Measurements from ENCODE around the gene IGFBPL1.

IGFBPL1 gene

DNA sequence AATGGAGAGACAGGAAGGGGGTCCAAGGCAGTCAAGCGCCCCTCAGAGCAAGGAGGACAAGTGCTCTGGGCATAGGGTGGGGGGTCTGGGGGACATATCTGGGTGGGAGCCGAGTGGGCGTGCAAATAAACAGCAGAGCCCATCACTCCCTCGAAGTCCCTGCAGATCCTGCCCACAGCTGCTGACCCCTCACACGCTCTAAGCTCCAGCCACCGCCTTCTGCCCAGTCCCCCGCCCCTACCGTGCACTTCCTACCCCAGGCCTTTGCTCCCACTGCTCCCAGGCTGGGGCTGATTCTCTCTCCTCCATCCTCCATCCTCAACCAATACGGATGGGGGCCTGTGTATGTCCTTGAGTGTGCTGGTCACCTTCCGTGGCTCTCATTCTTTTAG is 48.7 kb downstream of the IGFBPL1 start:
- no peak for DNase-seq

DNA sequence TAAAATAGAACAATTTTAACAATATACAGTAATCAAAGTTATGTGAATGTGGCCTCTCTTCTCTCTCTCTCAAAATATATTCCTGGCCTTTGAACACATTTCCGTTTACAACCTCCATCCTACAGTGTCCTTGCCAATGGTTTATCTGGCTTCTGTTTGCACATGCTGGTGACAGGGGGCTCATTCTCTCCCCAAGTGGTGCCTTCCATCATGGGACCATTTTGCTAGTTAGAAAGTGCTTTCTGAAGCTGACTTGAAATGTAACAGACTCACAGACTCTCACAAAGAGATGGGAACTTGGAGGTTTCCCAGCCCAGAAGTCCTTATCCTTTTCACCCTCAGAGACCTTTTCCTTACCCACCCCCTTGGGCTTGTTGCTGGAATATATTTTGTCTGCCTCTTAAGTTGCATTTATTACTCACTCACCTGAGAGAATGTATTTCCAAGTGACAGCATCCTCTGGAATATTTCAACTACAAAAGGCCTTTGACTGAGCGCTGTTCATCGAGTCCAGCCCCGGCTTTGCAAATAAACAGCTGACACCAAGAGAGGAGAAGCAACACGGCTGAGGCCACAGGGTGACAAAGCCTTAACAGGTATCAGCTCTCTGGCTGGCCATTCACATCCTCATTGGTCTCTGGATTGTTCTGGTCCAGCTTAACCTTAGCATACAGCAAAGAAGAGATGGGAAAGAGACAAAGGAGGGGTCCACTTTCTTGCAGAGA is 49.2 kb downstream of the IGFBPL1 start:
- no peak for DNase-seq

DNA sequence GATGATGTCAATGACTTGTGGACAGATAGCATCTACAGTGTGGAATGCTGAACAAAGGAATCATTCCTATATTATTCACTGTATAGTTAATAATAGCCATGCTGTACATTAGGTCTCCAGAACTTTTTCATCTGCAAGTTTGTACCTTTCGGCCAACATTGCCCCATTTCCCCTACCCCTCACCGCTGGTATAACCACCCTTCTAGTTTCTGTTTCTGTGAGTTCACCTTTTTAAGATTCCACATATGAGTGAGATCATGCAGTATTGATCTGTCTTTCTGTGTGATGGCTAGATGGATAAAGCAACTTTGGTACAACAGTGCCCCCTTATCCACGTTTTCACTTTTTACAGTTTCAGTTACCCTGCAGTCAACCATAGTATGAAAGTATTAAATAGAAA is 50.6 kb downstream of the IGFBPL1 start:
- no peak for DNase-seq

DNA sequence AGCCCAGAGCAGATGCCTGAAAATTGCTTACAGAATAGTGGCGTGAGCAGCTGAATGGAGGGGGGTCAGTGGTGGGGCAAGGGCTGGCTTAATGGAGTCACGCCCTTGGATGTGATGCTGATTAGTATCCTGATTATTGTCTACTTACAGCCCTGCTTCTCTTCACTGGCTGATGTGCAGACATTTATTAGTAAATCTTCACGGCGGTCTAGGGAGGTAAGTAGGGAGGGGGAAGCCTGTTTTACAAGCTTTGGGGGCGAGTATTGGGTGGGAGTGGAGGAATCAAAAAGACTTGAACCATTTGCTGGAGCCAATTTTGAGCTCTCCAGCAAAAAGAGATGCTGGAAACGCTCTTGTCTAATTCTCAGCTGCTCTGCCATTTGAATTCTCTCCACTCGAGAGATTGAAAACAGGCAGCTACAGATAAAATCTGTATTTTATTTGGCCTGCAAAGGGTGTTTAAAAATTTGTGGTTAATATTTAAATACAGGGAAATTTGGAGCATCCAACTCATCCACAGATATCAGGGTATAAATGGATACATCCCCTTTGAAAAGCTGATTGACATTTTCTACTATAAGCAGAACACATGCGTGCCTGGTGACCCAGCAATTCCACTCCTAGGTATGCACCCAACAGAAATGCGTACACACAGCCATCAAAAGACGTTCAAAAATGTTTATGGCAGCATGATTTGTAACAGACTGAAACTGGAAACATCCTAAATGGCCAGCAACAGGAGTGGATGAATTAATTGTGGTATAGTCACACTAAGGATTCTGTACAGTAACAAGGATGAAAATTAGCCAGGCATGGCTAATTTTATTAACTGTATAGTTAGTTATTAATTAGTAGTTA is 51.3 kb downstream of the IGFBPL1 start:
- no peak for DNase-seq

DNA sequence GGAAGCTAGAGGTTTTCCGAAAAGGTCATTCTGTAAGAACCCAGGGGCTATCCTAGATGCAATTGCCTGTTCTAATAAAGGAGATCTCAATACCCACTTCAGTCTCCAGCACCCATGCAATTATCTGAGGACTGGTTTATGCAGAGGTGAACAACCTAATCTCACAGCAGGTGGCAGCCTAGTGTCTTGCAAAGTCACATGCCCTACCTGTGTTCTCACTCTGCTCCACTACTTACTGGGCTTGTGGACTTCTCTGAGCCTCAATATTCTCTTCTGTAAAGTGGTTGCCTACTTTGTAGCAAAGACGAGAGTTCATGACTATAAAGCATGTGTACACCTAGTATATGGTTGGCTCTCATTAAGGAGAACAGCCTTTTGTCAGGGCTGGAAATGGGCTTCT is 52.8 kb downstream of the IGFBPL1 start:
- DNase-seq, result no peak

DNA sequence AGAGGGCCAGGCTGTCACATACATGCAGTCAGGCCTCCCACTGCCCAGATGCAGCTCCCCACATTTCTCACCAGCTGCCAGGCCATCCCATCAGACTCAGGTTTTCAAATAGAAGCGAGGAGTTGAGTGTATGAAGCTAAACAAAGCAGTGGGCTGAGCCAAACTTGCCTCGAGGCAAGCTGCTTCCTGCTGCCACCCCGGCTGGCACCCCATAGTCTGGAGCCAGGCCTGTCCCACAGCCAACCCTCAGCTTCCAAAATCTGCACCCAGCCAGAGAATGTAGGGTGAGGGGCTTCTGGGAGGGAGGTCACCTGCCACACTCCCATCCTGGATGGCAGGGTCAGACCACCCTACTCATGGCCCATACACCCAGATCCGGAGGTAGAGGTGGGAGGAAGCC is 54.1 kb downstream of the IGFBPL1 start:
- DNase-seq, result no peak

DNA sequence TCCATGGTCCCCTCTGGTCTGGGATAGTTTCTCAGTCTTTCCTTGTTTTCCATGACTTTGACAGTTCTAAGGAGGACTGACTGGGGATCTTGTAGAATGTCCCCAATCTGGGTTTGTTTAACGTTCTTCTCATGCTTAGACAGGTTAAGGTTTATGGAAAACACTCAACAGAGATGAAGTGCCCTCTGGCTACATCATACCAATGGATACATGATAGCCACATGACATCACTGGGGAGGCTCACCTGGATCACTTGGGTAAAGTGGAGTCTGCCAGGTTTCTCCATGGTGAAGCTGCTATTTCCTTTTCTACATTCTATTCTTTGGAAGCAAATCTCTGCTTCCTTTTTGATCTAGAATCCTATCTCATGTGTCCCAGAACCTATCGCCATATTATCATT is 55.5 kb downstream of the IGFBPL1 start:
- DNase-seq, result no peak

DNA sequence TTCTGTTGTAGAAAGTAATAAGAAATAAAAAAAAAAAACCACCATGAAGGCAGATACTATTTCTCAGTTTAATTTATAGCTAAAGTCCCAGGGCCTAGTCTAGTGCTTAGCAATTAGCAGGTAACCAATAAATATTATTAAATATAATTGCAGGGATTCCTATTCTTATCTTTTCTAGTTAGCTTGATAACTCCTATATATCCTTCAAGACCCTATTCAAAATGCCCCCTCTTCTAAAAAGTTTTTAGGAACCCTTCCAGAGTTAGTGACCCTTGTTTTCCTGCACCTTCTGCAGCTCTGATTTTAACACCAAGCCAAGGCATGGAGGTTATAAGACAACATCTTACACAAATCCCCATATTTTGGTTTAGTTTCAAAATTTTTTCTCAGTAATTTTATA is 56.4 kb downstream of the IGFBPL1 start:
- DNase-seq, result no peak

DNA sequence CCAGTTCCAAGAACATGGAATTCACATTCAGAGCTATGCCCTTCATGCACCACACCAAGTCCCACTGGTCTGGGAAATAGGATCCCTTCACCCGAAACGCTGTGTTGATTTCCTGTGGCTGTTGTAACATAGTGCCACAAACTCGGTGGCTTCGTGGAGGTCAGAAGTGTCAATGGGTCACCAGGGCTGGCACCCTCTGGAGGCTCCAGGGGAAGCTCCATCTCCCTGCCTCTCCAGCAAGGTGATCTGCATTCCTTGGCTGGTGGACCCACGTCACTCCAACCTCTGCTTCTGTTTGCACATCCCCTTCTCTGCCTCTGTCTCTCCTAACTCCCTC is 60.7 kb downstream of the IGFBPL1 start:
- DNase-seq, result no peak

DNA sequence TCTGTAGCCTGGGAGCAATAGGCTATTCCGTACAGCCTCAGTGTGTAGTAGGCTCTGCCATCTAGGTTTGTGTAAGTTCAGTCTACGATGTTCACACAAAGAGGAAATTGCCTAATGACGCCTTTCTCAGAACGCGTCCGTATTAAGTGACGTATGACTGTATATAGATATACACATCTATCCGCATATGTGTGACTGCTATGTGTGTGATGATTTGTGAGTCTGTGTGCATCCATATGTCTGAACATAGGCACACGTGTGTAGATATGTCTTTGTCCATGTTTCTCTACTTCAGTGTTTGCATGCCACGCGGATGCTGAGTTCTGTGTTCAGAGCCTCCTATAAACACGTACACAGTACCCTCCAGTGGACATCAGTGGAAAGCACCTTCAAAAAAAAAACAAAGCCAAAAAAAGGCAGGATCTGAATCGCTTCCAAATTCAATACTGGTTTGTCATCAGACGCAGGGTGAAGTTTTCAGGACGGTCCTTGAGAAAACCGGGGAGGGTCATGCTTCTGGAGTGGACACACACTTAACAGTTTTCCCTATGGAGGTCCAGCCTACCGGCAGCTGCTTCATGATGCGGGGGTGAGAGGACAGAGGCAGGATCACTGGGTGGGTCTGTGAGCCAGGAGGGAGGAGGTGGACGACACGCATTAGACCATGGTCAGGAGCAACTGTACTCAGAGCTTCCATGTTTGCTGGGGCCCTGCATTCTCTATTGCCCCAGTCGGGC is 61.2 kb downstream of the IGFBPL1 start:
- DNase-seq, result peak; percentile 11

DNA sequence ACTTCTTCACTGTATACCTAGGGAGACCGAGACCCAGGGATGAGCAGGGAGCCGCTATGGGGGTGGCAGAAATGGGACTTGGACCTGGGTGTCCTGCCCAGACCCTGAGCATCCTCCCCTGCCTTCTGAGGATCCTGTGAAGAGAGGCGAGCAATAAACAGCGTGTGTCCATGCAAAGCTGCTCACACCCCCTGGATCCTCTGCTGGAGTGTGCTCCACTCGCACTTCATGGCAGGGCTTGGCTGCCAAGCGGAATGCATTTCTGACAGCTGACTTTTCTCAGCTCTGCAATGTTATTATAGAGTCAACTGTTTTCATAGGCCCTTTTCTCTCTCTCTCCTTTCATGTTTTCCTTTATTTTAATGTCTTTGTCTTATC is 62.8 kb downstream of the IGFBPL1 start:
- no peak for DNase-seq

DNA sequence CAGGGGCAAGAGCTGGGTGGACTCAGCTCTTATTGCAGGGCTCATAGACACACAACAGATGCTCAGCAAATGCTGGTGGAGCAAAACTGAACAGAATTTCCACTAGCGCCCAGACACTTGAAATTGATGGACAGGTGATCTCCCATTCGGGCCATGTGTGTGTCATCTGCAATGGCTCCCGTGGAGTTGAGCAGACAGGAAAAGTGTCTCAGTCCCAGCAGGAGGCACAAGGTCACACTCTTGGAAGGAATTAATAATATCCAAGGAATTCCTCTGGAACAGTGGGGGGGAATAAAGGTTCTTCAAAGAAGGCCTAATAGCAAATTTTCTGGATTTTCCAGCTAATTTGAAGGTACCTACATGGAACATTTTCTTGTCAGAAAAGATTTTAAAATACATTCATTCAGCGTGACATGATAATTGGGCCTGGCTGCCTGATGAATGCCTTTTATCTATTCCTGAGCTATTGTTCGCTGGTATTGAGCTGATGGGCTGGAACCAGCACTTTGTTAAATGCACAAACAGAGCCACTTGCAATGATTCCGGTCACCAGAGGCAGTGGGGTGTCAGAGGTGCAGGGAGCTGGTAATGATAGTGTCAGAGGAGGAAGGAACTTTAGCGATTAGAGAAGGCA is 63.3 kb downstream of the IGFBPL1 start:
- DNase-seq, result no peak

DNA sequence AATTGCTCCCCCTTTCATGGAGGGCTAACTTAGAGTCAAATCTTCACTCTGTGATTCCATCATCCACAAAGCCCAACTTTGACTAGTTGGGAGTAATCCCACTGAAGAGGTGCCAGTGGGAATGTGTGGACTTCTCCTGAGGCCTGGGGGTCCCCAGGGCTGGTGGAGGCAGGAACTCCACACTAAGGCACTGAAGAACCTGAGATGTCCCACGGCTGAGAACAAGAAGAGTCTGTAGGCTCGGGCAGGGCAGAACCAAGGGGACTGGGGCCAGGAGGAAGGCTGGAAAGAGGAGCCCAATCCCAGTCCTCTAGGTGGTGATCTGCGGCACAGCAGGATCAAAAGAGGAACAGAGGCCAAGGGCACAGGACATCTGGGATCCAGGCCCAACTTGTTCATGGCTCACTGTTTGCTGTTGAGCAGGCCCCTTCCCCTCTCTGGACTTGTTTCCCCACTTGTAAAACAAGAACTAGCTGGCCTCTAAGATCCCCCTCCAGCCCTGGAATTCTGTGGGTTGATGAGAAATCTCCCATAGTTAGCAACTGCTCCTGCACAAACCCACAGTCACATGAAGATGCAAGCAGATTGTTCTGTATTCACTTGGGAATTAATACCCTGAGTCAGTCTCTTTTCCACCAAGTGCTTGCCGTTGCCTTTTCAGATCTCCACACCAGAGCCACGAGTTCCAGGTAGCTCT is 64.4 kb downstream of the IGFBPL1 start:
- DNase-seq, result no peak

DNA sequence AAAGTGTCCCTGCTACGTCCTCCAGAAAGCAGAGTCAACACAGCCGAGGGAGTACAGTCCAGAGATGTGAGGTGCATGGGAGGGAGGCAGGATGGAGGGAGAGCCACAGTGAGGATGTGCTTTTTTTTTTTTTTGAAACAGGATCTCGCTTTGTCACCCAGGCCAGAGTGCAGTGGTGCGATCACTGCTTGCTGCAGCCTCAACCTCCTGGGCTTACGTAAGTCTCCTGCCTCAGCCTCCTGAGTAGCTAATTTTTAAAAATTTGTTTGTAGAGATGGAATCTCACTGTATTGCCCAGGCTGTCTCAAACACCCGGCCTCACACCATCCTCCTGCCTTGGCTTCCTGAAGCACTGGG is 65.0 kb downstream of the IGFBPL1 start:
- DNase-seq, result no peak

DNA sequence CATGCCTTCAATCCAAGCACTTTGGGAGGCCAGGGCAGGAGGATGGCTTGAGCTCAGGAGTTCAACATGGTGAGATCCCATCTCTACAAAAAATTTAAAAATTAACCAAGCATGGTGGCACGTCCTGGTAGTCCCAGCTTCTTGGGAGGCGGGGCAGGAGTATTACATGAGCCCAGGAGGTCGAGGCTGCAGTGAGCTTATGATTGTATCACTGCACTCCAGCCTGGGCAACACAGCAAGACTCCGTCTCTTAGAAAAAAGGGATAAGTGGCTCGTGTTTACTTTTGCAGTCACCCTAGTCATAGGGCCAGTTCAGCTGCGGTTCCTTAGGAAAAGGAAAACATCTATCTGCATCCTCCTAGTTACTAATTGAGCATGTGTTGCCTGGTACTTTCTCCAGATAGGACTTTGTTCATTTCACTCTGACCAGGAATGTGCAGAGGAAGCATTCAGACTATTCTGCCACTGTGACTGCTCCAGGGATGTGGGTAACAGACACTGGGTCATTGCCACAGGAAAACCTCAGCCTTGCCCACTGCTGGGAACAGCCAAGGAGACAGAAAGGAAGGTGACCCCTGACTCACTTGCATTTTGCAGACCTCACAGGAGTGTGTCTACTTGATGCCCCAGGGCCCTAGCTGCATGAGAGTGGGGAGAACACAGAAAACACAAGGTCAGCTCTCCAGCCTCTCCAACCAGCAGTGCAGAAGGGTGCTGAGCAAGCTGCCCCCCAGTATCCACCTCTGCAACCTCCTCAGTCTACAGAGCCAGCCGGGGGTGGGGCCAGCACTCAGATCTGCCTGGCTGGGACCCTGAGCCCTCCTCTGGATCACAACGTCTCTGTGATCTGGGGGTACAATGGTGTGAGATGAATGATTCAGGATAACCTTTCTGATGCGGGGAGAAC is 65.6 kb downstream of the IGFBPL1 start:
- DNase-seq, result no peak

DNA sequence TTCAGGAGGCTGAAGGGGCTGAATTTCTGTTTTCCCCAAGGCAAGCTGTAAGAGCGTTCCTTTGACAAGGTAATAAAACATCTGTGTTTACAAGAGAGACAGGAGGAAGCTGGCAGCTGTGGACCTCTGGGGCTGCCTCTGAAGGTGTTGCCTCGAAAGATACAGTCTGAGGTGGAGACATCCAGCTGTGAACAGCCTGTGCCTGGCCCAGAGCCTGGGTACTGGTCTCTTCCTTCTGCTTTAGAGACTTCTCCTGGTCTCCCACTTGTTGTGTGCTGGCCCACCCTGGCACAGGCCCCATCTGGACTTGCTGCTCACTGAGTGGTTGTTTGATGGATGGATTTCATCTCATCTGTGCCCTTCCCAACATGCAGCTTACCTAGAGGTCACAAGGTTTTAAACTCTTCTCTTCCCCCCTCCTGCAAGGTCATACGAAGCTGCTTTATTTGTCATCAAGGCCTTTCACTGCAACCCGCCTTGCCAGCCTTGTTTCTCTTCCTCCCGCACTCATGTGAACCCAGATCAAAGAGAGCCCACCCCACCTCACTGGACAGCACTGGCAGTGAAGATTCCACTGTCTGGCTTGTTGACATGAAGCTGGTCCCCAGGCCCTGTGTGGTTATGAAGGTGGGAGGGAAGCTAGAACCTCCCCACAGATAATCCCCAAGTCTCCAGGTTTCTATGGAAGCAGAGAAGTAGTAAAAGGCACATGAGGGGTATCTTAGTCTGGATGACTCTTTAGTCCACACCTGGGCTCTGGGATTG is 66.7 kb downstream of the IGFBPL1 start:
- DNase-seq, result no peak

DNA sequence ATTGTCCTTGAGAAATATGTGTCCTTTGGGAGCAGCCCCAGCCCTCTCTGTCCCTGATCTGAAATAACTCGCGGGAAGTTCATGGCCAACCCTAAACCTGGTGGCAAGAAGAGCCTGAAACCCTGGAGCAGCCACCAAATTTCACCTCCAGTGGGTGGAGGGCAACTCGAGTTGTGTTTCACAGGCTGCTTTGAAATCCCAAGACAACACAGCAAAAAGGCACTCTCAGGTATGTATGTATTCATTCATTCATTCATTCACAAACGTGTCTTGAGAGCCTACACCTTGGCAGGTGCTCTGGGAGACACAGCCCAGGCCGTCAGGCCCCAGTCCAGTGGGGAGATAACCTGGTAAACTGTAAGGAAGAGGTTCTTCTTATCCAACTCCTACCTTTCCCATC is 67.4 kb downstream of the IGFBPL1 start:
- DNase-seq, result no peak
